HG02840 (cell line): ENCODE data around the gene PROSER3.

Source experiments
- ATAC-seq: cut with Tn5 transposase; IDR thresholded peaks from one replicate; pipeline ENCODE4 v1.9.1; 2021; ENCODE audit warnings: mild to moderate bottlenecking, moderate library complexity, moderate number of reproducible peaks; ENCODE audit not compliant: unreplicated experiment, low FRiP score

The PROSER3 gene

DNA sequence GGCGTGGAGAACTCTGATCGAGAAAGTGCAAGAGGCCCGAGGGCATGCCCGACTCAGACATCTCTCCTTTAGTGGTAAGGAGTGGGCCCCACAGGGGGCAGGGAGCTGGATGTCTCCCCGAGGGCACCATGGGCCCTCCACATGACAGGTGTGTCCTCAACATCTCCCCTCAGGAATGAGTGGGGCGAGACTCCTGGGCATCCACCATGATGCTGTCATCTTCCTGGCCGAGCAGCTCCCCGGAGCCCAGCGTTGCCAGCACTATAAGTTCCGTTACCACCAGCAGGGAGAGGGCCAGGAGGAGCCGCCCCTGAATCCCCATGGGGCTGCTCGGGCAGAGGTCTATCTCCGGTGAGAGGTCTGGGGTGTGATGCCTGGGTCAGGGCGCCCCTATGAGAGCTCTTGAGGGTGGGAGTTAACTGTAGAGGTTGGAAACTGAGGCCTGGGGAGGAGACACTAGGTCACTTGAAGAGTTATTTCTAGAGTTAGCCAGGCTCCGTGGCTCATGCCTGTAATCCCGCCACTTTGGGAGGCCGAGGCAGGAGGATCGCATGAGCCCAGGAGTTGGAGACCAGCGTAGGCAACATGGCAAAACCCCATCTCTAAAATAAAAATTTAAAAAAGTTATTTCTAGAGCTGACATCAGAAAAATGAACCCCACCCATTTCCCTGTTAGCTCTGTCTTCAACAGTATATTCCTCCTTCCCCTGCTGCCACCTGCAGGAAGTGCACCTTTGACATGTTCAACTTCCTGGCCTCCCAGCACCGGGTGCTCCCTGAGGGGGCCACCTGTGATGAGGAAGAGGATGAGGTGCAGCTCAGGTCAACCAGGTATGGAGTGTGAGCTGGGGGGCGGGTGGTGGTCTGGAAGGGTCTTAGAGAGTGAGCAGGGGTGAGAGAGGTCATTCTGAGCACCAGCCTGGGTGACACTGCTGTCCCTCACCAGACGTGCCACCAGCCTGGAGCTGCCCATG lies 20.8 kb upstream of the PROSER3 start:
- no peak for ATAC-seq

DNA sequence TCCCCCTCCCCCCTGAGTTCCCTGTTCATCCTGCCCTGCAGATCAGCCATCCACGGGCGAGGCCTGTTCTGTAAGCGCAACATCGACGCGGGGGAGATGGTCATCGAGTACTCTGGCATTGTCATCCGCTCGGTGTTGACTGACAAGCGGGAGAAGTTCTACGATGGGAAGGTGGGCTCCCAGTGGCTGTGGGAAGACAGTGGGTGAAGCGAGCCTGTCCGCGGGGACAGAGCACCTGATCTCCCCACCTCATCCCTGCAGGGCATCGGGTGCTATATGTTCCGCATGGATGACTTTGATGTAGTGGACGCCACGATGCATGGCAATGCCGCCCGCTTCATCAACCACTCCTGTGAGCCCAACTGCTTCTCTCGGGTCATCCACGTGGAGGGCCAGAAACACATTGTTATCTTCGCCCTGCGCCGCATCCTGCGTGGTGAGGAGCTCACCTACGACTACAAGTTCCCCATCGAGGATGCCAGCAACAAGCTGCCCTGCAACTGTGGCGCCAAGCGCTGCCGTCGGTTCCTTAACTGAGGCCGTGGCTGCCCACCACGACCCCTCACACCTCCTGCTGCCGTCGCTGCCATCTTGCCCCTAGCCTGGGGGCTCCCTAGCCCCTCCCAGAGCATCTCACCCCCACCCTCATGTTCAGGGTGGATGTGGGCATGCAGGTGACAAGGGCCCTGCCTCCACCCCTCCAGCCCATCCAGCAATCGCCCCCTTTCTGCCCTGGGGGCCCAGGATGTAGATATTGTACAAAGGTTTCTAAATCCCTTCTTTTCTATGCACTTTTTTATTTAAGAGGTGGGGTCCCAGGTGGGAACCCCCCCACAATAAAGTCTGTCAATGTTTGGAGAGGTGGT lies 19.7 kb upstream of the PROSER3 start:
- ATAC-seq = no peak

DNA sequence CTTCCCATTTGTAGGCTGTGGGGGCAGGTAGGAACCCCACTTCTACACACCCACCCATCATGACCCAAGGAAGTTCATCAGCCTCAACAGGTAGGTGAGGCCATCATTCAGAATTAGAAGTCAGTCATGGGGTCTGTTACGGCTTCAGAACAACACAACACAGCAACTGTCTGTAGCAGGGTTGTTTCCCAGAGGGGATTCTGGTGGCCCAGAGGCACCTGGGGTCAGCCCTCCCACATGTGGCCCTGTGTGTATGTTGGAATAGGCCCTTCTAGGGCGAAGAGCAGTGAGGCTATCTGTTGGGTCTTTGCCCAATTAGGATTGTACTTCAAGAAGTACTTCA lies 19.1 kb upstream of the PROSER3 start:
- ATAC-seq = no peak

DNA sequence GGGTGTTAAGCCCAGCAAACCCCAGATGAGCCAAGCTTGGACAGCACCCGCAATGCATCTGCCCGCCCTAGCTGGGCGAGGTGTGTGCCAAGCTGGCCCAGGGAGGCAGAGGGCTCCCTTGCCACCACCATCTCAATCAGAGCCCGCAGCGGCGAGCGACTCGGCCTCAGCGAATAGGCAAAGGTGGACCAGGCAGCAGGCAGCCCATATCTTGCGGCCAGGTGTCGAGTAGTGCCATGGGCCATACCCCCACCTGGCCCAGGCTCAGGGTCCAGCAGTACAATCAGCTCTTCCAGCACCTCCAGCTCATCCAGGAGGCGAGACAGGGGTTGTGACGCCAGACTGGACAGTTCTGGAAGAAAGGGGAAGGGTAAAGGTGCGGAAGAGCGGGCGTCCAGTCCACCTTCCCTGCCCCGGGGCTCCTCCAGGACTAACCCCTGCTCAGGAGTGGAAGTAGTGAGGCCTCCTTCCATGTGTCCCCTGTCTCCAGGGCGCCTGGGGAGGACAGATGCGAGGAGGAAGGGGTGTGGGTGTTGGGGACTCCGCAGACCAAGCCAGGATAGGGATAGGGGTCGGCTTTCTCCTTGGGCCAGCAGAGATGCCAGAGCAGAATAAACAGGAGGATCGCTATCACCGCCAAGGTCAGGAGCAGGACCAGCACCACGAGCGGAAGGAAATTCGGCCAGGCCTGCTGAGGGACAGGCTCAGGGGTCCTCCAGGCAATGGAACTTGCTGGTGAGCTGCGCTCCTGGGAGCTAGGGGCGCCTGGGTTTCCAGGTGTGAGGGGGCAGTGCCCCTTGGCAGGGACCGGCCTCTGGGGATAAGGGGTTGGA lies 18.5 kb upstream of the PROSER3 start:
- no peak for ATAC-seq

DNA sequence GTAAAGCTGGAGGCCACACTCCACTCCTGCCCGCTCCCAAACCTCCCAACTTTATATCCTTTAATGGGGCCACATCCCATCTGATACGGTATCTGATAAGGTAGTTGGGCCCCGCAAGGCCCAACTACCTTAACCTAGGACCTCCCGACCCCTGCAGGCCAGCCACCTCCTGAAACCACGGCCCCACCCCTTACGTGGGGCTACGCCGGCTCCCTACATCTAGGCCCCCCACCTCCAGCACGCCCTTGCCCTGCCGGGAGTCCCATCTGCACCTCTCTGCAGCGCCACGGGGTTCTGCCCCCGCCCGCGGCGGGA lies 17.9 kb upstream of the PROSER3 start:
- peak; percentile 13 for ATAC-seq

DNA sequence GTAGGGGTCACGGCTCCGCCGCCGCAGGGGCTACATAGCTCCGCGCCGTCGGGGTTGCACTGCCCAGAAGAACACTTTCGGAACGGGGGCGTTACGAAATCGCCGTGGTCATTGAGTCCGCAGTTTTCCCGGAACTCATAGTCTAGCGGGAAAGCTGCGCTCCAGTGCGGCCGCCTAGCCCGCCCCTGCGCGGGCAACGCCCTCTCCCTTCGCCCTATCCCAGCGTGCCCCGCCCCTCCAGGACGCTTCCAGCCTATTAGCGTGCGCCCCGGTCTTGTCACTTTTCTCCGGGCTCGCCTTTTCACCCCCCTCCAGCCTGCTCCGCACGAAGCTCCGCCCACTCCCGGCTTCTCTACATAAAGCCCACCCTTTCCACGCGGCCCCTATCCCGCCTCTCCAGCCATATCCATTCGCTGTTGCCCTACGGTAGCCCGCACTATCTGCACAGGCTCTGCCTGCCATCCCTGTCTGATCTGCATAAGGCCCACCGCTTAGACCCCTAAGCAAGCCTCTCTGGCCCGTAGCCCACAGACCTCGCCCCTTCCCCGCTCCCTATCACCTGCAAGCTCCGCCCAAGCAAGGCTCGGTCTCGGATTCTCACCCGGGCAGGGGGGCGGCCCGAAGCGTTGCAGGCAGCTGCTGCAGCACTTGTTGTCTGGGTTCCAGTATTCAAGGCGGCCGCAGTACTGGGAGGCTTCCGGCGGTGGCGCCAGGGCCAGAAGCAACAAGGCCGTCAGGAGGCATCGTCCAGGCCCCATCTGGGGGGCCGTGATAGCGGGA lies 17.4 kb upstream of the PROSER3 start:
- peak; percentile 53 for ATAC-seq

DNA sequence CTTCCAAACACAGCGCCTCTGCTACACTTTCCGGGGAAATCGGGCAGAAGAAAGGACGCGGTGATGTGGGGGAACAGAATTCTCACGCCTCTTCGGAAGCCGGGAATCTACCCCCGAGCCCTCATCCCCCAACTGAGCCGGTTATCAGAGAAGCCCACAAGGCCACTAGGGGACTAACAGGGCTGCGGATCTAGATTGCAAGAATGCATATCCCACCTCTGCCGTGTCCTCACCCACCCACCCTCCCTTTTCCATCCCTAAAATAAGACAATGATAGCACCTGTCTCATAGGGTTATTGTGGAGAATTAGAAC lies 16.8 kb upstream of the PROSER3 start:
- no peak for ATAC-seq

DNA sequence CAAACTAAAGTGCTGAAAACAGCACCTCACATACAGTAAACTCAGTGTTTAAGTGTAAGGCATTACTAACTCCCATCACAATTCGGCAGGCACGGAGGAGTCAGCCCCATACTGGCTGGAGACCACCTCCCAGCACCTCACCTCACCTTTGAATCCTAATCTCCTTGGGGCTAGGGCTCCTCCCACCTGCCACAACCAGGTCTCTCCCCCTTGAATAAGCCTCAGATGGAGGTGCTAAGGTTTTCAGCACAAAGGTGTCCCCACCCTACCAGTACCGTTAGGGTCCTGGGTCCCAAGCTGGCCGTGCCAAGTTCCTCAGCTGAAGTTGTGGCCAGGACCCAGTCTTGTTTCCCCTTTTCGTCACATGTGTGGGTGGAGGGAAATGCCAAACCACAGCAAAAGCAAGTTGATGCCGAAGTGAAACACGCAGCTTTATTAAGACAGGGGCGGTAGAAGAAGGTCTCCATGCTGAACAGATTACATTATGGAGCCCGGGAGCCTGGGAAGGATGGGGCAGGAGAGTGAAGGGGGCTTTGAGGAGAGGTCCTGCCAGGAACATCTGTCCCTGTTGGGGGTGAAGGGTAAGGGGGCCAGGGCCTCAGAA lies 15.8 kb upstream of the PROSER3 start, which contains the start of gene IGFLR1:
Gene IGFLR1 (minus strand): TSS at position 332 of the 604 bp plus-strand sequence. CDS start 1,272 bp downstream, outside the sequence.
- no peak for ATAC-seq

DNA sequence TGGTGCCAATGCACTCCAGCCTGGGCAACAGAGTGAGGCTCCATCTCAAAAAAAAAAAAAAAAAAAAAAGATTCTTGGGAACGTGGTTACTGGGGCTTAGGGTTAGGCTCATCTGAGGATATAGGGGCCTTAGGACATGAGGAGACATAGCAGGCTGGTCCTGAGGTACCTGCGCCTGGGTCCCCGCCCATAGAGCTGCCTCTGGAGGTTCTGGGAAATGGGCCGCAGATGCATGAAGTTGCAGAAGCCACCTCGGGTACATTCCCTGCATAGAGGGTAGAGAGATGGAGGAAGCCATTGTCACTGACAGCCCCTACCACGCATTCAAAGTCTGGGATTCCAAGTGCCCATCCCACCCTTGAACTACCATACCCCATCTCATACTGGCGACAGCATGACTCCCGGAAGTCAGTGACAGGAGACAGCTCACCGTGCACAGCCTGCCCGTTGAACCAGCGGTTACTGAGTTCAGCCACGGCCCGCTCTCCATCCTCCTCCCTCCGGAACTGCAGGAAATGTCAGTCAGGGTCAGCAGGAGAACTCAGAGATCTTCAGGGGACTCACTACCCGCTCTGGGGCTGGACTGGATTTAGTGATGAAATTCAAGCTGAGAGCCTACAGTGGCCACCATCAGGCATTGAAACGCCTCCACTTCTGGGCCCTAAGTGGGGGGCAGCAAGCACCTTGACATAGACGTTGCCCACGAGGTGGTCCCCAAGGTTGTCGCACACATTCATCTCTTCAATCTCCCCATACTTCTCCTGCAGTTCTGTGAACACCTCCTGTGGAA lies 14.1 kb upstream of the PROSER3 start:
- ATAC-seq = no peak

DNA sequence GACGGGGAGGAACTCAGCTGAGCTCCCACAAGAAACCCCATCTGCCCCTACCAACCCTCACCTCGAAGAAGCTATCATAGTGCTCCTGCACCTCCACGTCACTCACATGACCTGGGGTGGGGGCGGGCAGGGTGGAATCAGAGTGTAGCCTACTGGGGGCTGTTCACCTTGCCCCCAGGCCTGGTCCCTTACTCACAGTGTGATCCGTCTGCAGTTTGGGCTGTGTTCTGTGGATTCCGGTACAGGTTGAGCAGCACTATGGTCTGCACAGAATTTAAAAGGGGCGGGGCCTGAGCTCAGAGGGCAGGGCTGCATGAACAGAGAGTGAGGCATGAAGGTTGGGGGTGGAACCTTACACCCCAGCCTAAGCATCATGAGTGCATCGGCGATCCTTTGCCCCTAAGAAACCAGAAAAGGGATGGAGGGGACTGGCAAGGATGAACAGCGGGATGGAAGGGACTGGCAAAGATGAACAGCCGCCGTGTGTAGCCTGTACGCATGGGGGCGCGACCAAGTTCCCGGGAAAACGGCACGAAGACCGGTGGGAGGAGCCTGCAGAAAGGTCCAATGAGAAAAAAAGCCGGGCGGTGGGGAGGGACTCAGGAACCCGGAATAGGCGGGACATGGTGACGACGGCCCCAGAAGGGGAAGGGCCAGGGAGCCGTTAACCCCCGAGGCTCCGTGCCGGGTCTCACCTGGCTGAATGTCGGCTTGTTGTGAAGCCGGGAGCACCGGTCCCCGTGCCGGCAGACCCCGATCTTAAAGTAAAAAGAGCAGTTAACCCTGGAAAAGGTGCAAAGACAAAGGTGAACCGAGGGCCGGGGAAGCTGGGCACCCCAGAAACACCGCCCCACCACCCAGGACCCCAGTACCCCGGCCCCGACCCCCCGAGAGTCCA lies 13.3 kb upstream of the PROSER3 start:
- ATAC-seq = peak; percentile 38

DNA sequence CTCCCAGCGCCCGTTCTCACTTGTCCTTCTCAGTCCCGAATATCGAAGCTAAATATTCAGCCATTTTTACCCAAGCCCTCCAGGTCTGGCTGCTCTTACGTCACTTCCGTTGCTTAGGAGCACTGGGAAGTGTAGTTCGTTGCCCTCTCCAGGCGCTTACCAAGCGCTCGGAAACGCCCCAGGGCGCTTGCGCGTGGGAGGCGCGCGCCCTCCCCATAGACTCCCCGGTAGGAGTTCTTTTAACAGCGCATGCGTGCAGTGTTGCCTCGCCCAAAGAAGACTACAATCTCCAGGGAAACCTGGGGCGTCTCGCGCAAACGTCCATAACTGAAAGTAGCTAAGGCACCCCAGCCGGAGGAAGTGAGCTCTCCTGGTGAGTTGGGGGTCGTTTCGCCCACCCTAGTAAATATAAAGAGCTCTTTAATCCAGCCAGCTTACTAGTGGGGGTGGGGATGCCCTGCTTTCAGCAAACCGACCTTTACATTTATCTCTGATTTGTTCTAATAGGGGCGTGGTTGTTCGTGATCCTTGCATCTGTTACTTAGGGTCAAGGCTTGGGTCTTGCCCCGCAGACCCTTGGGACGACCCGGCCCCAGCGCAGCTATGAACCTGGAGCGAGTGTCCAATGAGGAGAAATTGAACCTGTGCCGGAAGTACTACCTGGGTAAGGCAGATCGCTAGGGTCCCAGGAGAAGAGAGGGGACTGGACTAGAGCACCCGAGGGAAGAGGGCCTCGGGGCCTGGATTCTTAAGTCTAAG lies 12.5 kb upstream of the PROSER3 start, which contains the start of the genes PSENEN and U2AF1L4:
Gene PSENEN (plus strand): TSS at position 324 of the 759 bp plus-strand sequence. CDS start 280 bp downstream, at position 604.
Gene U2AF1L4 (minus strand): TSS at position 91 of the 759 bp plus-strand sequence. CDS start 27 bp downstream, at position 64.
- ATAC-seq = peak; percentile 47

DNA sequence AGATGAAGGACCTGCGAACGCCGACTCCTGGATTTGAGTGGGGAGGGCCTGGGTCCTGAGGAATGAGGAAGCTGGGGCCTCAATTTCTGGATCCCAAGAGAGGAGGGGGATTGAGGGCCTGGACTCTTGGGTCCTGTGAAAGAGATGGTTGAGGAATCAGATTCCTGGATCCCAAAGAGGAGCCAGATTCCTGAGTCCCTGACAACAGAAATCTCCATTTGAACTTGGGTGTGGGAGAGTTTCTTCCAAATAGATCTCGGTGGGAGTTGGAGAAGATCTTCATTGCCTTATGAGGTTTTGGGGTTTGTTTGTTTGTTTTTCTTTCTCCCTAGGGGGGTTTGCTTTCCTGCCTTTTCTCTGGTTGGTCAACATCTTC lies 11.9 kb upstream of the PROSER3 start:
- ATAC-seq = no peak

DNA sequence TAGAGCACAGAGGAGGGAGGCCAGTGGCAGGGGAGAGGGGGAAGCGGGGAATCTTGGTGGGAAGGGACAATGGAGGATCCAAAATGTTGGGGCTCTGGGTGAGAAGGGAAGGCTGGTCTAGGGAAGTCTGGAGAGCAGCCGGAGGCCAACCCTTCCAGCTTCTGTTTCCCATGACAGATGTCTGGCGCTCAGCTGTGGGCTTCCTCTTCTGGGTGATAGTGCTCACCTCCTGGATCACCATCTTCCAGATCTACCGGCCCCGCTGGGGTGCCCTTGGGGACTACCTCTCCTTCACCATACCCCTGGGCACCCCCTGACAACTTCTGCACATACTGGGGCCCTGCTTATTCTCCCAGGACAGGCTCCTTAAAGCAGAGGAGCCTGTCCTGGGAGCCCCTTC lies 11.4 kb upstream of the PROSER3 start:
- no peak for ATAC-seq

DNA sequence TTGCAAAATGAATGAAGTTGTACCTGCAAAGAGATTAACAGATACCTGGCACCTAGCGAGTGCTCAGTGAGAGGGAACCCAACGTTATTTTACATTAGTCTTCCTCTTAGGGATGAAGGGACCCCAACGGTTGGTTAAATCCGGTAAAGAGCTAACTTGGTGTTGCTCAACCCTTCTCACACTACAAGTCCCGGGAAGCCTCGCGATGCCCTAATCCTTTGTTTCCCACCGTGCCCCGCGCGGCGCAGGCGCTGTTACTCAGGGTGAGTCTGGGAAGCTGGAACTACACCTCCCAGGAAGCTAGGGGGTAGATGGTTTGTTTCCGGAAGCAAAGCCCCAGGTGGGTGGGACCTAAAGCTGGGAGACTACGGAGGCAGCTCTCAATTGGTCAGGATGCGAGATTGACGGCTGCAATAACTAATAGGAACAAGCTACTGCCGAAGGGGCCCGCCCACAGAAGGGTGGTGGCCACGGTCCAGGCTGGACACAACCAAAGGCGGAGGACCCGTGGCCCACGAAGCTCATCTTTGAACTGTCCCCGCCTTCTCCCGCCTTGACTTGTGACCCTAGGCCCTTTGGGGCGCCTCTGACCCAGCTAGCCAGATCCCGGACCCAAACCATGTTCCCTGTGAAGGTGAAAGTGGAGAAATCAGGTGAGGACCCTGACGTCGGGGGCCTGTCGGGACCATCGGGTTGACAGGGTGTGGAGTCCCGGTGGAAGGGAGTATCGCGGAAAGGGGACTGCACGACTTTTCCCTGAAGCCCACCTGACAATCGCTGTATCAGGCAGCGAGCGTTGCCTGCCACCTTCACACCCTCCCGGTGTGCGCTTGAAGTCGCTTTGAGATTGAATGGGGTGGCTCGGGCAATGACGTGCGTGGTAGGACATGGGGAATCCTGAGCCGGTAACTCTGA lies 9.6 kb upstream of the PROSER3 start, which contains the start of gene LIN37:
Gene LIN37 (plus strand): TSS at position 471 of the 915 bp plus-strand sequence. CDS start 149 bp downstream, at position 620.
- ATAC-seq = peak; percentile 63

DNA sequence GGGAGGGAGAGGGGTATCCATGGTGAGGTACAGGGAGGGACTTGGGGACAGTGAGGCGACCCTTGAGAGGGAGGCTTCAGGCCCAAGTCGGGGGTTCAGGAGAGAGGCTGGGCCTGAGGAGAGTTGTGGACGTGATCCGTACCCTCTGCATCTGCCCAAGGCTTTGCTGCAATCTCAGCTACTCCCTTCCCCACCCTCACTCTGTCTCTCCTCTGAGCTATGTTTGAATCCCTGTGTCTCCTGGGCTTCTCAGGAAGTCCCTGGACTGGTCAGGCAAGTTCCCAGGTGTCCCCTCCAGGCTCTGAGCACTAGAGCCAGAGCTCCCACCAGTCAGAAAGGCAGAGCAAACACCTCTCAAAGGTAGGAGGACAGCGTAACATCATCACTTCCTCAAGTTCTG lies 7.8 kb upstream of the PROSER3 start:
- ATAC-seq = no peak
